Astrocyte (in vitro differentiated cells and primary cell): ENCODE results near the gene C2CD4A. TPM values are rescaled to one million over a fixed set of nuclear protein-coding genes. Genes with fewer than 3 reads are reported as not detected.
"Not testable (repeated sequence)": the region's sequence is repeated elsewhere in the genome, so short reads cannot be mapped to it uniquely, and the experiment has no call there.

Source experiments
- DNase-seq: peaks from one replicate; pipeline ENCODE4 v3.0.0-alpha.2; 2010; ENCODE audit warnings: low read depth
- FAIRE-seq: peaks from 2 replicates; lab custom pipeline; 2011; peaks lifted over from hg19 to GRCh38; lab: Jason Lieb, UNC
- H2AFZ ChIP-seq: 2 replicates; pipeline ENCODE4 v1.6.0; 2012; ENCODE audit warnings: low read depth, low read length, inconsistent platforms
- H3K27ac ChIP-seq: 2 replicates; pipeline ENCODE4 v1.5.1; 2011; ENCODE audit warnings: low read depth, low read length, inconsistent platforms
- H3K27me3 ChIP-seq: 2 replicates; pipeline ENCODE4 v1.6.0; 2011; ENCODE audit warnings: low read length, inconsistent platforms; ENCODE audit not compliant: insufficient read depth
- H3K36me3 ChIP-seq: 2 replicates; pipeline ENCODE4 v1.5.1; 2011; ENCODE audit warnings: low read length, inconsistent platforms; ENCODE audit not compliant: insufficient read depth
- H3K4me1 ChIP-seq: 2 replicates; pipeline ENCODE4 v1.5.1; 2011; ENCODE audit warnings: low read length, inconsistent platforms; ENCODE audit not compliant: insufficient read depth
- H3K4me2 ChIP-seq: 2 replicates; pipeline ENCODE4 v1.6.0; 2012; ENCODE audit warnings: low read length, inconsistent platforms
- H3K4me3 ChIP-seq: 2 replicates; pipeline ENCODE4 v1.5.1; 2011; ENCODE audit warnings: low read depth, mild to moderate bottlenecking, low read length, inconsistent platforms; ENCODE audit not compliant: insufficient read depth
- H3K79me2 ChIP-seq: 2 replicates; pipeline ENCODE4 v1.6.0; 2012; ENCODE audit warnings: mild to moderate bottlenecking, low read length, inconsistent platforms; ENCODE audit not compliant: insufficient read depth
- H3K9ac ChIP-seq: 2 replicates; pipeline ENCODE4 v1.6.0; 2012; ENCODE audit warnings: mild to moderate bottlenecking, low read length, inconsistent platforms
- H3K9me3 ChIP-seq: 2 replicates; pipeline ENCODE4 v1.5.1; 2012; ENCODE audit warnings: low read depth, mild to moderate bottlenecking, low read length, inconsistent platforms; ENCODE audit not compliant: insufficient read depth
- H4K20me1 ChIP-seq: 2 replicates; pipeline ENCODE4 v1.6.0; 2012; ENCODE audit warnings: low read length, inconsistent platforms; ENCODE audit not compliant: insufficient read depth
- H3K27ac Mint-ChIP-seq: one replicate; pipeline ENCODE4 v1.8.0; 2021; ENCODE audit warnings: mild to moderate bottlenecking, mixed read lengths; ENCODE audit not compliant: unreplicated experiment
- H3K27me3 Mint-ChIP-seq: one replicate; pipeline ENCODE4 v1.8.0; 2021; ENCODE audit warnings: low read depth, mixed read lengths; ENCODE audit not compliant: unreplicated experiment
- H3K36me3 Mint-ChIP-seq: one replicate; pipeline ENCODE4 v1.8.0; 2021; ENCODE audit warnings: low read depth, mixed read lengths; ENCODE audit not compliant: unreplicated experiment
- H3K4me1 Mint-ChIP-seq: one replicate; pipeline ENCODE4 v1.8.0; 2021; ENCODE audit warnings: low read depth, mixed read lengths; ENCODE audit not compliant: unreplicated experiment
- H3K4me3 Mint-ChIP-seq: one replicate; pipeline ENCODE4 v1.8.0; 2021; ENCODE audit warnings: mild to moderate bottlenecking, moderate library complexity, mixed read lengths; ENCODE audit not compliant: unreplicated experiment
- H3K9me3 Mint-ChIP-seq: one replicate; pipeline ENCODE4 v1.8.0; 2021; ENCODE audit warnings: mild to moderate bottlenecking, mixed read lengths; ENCODE audit not compliant: unreplicated experiment
- CTCF ChIP-seq: IDR thresholded peaks from 2 replicates; pipeline ENCODE4 v1.5.1; 2011; ENCODE audit warnings: low read depth, mild to moderate bottlenecking, inconsistent platforms, low read length, moderate library complexity; ENCODE audit not compliant: insufficient read depth
- EZH2 ChIP-seq: IDR thresholded peaks from 2 replicates; pipeline ENCODE4 v1.6.1; 2012; ENCODE audit warnings: mild to moderate bottlenecking, low read length, inconsistent platforms; ENCODE audit not compliant: insufficient read depth
- total RNA-seq: library from RNA; stranded (reverse); gene quantifications from 2 replicates; pipeline ENCODE4 v1.2.1, GENCODE V29; 2021

The C2CD4A gene
- total RNA-seq, 1 donor from 2014 or later: not detected

DNA sequence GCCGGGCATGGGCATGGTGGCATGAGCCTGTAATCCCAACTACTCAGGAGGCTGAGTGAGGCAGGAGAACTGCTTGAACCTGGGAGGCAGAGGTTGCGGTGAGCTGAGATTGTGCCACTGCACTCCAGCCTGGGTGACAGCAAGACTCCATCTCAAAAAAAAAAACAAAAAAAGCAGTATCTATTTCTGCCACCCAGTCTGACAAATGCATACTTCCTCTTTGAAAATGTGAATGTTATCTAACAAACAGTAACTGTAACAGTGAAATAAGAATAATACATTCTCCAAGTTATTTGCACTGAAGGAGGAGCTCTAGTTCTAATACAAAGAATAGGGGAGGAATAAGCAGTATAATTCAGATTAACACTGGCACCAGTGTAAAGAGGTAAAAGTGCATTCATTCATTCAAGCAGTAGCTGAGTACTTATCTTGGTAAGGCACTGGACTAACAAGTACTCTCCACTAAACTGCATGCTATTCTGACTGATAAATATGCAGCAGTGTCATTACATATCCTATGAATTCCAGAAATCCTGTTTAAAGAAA, 19.4 kb upstream of the C2CD4A start:
- Histone ChIP-seq H3K4me2 (no peak overlapping the region), H3K79me2 (peaks cover 37% of the 10 kb centered on the region), H3K27ac (no peak overlapping the region), H3K4me1 (no peaks in the 10 kb centered on the region), H3K9me3 (no peaks in the 10 kb centered on the region), H3K27me3 (no peaks in the 10 kb centered on the region), H3K9ac (no peak overlapping the region), H3K36me3 (no peaks in the 10 kb centered on the region), H3K4me3 (no peak overlapping the region), H4K20me1 (peaks cover 26% of the 10 kb centered on the region), H2AFZ (no peak overlapping the region)
- H3K4me3 Mint-ChIP-seq: no peak overlapping the region
- no peak for TF ChIP-seq CTCF
- no peak for TF ChIP-seq EZH2
- no peaks in the 10 kb centered on the region for H3K27me3 Mint-ChIP-seq
- H3K27ac Mint-ChIP-seq: no peak overlapping the region
- H3K9me3 Mint-ChIP-seq: no peaks in the 10 kb centered on the region
- FAIRE-seq: no peak
- no peaks in the 10 kb centered on the region for H3K36me3 Mint-ChIP-seq
- no peak for DNase-seq
- peaks cover 2% of the 10 kb centered on the region for H3K4me1 Mint-ChIP-seq

- not testable (repeated sequence) for H3K36me3 Mint-ChIP-seq, DNase-seq, H3K4me2 ChIP-seq, H2AFZ ChIP-seq, H3K9me3 ChIP-seq, FAIRE-seq, H3K36me3 ChIP-seq, H3K9ac ChIP-seq, H3K27ac ChIP-seq, H3K4me3 ChIP-seq, H3K4me1 ChIP-seq, H3K27me3 Mint-ChIP-seq, H3K4me1 Mint-ChIP-seq, H3K27me3 ChIP-seq, H3K4me3 Mint-ChIP-seq, H3K9me3 Mint-ChIP-seq, H3K27ac Mint-ChIP-seq
- peaks cover 31% of the 10 kb centered on the region for H4K20me1 ChIP-seq
- H3K79me2 ChIP-seq: peaks cover 38% of the 10 kb centered on the region
Measured at GRCh38 chr15:62048254-62048653, 18.5 kb upstream of the C2CD4A start.

- Mint-ChIP-seq H3K4me1 (peaks cover 8% of the 10 kb centered on the region), H3K27me3 (no peaks in the 10 kb centered on the region), H3K4me3 (no peak overlapping the region), H3K9me3 (no peaks in the 10 kb centered on the region), H3K36me3 (no peaks in the 10 kb centered on the region), H3K27ac (no peak overlapping the region)
- TF ChIP-seq EZH2 (no peak), CTCF (no peak)
- Histone ChIP-seq H3K9ac (no peak overlapping the region), H3K79me2 (peaks cover 55% of the 10 kb centered on the region), H3K4me2 (no peak overlapping the region), H3K27ac (no peak overlapping the region), H3K9me3 (no peaks in the 10 kb centered on the region), H3K27me3 (no peaks in the 10 kb centered on the region), H3K36me3 (no peaks in the 10 kb centered on the region), H4K20me1 (peaks cover 39% of the 10 kb centered on the region), H3K4me1 (no peaks in the 10 kb centered on the region), H3K4me3 (no peak overlapping the region), H2AFZ (no peak overlapping the region)
- DNase-seq (no peak), FAIRE-seq (no peak)
Measured at GRCh38 chr15:62050115-62050514, 16.7 kb upstream of the C2CD4A start.
